Tongue (tissue), 2 donors: ENCODE measurements around the gene MRM3. TPM values are rescaled to one million over a fixed set of nuclear protein-coding genes. Genes with fewer than 3 reads are reported as not detected.
"Not testable (repeated sequence)": the region's sequence is repeated elsewhere in the genome, so short reads cannot be mapped to it uniquely, and the experiment has no call there.

ENCODE experiments used
- DNase-seq: peaks from one replicate; pipeline ENCODE4 v3.0.0-alpha.2; 2015
- total RNA-seq: library from RNA; depleted of rRNA; stranded (reverse); fragments of >200 nt; gene quantifications from one replicate; pipeline ENCODE4 v1.2.3, GENCODE V29; 2014

MRM3 gene
- total RNA-seq, 1 donor from 2014 or later, result 23.3 TPM

DNA sequence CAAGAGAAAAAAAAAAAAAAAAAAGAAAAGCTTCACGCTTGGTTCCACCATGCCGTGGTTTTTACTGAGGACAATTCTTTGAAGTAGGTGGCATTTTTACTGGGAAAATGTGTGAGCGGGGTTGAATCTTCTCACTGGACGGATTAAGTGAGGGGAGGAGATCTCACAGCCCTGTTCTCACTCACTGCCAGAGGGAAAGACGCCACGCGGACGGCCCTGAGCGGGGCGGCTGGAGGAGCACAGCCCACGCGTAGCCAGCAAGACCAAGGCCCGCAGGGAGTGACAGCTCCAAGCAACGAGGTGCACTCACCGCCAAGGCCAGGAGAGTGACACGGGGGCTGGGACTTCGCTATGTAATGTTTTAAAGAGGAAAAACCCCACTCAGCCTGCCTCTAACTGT is 43.1 kb downstream of the MRM3 start:
- DNase-seq, result no peak

DNA sequence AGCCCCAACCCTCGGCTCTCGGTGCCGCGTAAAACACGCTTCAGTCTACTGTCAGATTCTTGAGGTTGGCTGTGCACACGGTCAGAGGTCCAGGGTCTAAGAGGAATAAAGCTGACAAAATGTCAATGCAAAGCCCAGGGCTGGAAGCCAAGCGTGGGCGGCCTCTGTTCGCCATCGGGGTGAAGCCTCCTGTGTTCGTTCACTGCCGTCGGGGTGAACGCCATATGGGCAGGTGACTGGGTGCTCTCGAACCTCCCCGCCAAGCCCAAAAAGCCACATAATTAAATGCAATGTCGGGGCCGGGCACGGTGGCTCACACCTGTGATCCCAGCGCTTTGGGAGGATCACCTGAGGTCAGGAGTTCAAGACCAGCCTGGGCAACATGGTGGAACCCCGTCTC is 44.6 kb downstream of the MRM3 start:
- no peak for DNase-seq

DNA sequence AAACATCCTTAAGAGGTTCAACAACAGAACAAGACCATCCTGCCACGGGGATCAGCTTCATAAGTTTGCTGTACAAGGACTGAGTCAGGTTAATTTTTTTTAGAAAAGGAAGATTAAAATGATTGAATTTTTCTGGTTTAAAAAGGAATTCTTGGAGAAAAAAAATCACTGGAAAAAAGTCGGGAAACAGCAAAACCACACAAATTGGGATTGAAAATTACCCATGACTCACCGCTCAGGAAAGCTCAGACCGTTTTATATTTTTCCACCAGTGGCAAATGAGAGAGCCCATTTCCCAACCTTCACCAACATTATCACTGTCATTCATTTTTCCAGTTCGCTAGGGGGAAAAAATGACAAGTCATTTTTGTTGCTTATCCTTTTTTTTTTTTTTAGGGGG is 46.6 kb downstream of the MRM3 start:
- no peak for DNase-seq

DNA sequence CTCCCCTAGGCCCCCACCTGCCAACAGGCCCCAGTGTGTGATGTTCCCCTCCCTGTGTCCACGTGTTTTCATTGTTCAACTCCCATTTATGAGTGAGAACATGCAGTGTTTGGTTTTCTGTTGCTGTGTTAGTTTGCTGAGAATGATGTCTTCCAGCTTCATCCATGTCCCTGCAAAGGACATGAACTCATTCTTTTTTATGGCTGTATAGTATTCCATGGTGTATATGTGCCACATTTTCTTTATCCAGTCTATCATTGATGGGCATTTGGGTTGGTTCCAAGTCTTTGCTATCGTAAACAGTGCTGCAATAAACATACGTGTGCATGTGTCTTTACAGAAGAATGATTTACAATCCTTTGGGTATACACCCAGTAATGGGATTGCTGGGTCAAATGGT is 47.5 kb downstream of the MRM3 start:
- not testable (repeated sequence) for DNase-seq

DNA sequence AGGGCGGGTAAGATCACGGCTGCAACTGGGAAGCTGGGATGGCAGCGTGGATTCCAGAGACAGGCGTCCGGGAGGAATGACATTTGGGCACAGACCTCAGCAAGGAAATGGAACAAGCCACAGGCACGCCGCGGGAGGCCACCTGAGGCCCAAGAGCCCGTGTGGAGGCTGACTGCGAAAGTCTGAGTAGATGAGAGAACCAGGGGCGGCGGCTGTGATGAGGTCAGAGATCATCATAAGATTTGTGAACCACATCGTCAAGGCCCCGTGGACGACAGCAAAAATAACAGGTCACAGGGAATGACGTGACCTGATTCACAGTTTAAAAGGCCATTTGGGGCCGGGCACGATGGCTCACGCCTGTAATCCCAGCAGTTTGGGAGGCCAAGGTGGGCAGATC is 48.2 kb downstream of the MRM3 start:
- DNase-seq, result no peak

DNA sequence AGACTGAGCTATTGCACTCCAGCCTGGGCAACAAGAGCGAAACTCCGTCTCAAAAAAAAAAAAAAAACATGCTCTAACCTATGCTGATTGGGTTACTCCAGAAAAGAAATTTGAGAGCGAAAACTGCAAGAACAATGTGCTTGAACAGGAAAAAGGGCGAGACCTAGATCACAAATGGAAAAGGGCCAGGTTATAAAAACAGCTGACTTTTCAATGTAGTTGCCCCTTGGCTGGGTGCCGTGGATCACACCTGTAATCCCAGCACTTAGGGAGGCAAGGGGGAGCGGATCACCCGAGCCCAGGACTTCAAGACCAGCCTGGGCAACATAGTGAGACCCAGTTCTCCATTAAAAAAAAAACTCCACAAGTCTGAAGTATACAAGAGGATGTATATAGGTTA is 48.8 kb downstream of the MRM3 start:
- no peak for DNase-seq

DNA sequence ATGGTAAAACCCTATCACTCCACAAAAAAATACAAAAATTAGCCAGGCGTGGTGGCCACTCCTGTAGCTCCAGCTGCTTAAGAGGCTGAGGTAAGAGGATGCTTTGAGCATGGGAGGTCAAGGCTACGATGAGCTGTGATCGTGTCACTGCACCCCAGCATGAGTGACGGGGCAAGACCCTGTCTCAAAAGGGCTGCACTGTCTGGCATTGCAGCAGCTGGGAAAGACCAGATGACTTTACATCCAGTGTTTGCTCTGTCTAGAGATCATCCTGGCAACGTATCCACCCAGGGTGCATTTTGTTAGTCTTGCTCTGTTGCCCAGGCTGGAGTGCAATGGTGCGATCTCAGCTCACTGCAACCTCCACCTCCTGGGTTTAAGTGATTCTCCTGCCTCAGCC is 52.0 kb downstream of the MRM3 start:
- DNase-seq, result no peak

DNA sequence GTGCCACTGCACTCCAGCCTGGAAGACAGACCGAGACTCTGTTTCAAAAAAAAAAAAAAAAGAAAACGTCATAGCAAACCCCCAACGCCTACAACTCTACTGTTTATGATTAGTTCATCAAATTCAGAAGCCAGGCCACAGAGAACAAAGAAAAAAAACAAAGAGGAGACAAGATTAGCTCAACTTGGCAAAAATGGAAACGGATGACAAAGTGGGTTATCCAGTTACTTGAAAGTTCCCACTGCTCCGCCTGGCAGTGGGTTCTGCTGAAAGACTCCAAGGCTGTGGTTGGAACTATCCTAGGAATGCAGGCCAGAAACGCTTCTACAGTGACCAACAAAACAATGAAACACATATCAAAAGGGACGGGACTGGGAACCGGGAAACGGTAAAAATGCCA is 53.1 kb downstream of the MRM3 start:
- peak; percentile 85 for DNase-seq

DNA sequence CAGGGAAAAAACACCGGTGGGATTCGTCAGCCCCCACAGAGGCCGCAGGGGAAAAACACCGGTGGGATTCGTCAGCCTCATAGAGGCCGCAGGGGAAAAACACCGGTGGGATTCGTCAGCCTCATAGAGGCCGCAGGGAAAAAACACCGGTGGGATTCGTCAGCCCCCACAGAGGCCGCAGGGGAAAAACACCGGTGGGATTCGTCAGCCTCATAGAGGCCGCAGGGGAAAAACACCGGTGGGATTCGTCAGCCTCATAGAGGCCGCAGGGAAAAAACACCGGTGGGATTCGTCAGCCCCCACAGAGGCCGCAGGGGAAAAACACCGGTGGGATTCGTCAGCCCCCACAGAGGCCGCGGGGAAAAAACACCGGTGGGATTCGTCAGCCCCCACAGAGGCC is 53.6 kb downstream of the MRM3 start:
- DNase-seq, result not testable (repeated sequence)

DNA sequence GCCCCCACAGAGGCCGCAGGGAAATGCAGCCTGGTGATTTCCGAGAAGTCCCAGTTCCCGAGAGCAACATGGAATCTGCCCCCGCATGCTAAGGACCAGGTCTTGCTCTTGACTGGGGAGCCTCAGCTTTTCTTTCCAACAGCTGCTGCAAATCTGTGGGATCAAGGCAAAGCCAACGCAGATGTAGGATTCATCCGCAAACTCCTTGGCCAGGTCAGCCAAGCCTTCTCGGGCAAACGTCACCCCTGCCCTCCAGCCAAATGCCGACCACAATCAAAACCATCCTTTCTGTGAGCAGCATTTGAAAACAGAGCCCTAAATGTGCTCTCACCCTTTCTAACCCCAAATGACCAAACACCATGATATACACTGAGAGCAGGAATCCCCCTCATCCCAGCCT is 54.0 kb downstream of the MRM3 start:
- peak; percentile 79 for DNase-seq

DNA sequence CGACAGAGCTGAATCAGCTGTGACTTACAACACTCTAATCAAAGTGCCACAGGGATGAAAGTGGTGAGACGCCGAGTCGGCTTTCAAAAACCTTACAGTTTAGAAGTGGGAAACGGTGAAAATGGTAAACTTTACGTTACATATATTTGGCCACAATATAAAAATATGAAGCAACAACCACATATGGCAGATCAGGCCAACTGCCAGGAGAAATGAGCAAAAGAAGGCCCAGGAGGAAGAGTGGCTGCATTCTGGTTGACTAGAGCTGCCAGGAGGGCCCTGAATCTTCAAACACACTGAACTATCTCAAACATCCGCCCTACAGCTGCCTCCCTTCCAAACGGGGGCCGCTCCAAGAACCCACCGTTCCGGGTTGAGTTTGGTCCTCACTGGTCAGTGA is 56.3 kb downstream of the MRM3 start:
- DNase-seq, result no peak

DNA sequence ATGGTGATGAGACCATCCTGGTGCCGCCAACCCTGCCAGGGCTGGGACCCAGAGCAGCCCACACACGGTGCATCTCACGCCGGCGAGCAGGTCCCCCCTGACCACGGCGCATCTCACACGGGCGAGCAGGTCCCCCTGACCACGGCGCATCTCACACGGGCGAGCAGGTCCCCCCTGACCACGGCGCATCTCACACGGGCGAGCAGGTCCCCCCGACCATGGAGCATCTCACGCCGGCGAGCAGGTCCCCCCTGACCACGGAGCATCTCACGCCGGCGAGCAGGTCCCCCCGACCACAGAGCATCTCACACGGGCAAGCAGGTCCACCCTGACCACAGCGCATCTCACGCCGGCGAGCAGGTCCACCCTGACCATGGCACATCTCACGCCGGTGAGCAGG is 59.2 kb downstream of the MRM3 start:
- DNase-seq, result no peak

Other genes with a start within 250 kb of the MRM3 start
- 25.3 TPM for gene VPS53, start 67.5 kb upstream of the MRM3 start, total RNA-seq
- gene TLCD3A, start 49.8 kb upstream of the MRM3 start, total RNA-seq, result 9.7 TPM
- 11.4 TPM for gene GEMIN4, start 30.1 kb upstream of the MRM3 start, total RNA-seq
- 90.3 TPM for gene GLOD4, start 73 bp upstream of the MRM3 start, total RNA-seq
- 67.8 TPM for gene NXN, start 197.4 kb downstream of the MRM3 start, total RNA-seq
- gene TIMM22, start 214.8 kb downstream of the MRM3 start, total RNA-seq, result 16.4 TPM